Omental fat pad (tissue), 4 donors: ENCODE measurements around the gene PGA5. TPM values are rescaled to one million over a fixed set of nuclear protein-coding genes. Genes with fewer than 3 reads are reported as not detected.
"Not testable (repeated sequence)": the region's sequence is repeated elsewhere in the genome, so short reads cannot be mapped to it uniquely, and the experiment has no call there.

Source experiments
- ATAC-seq: fragments of 150-250 bp; one replicate; pipeline ENCODE4 v1.9.1; 2016; ENCODE audit warnings: mild to moderate bottlenecking, moderate library complexity; ENCODE audit not compliant: low FRiP score
- DNase-seq: peaks from one replicate; pipeline ENCODE4 v3.0.0-alpha.2; 2019; ENCODE audit warnings: low spot score
- total RNA-seq, 4 donors: library from RNA; depleted of rRNA; stranded (reverse); fragments of >200 nt; gene quantifications; one replicate each; pipeline ENCODE4 v1.1.0, GENCODE V29; 2016
- TF ChIP-seq, protein P1 (sequence below), 3 donors: fragments of 450-650 bp; IDR thresholded peaks; one replicate each; pipeline ENCODE4 v1.5.1; 2016 to 2017; ENCODE audit warnings: antibody characterized with exemption in 3 of 3, mild to moderate bottlenecking in 3 of 3, moderate library complexity in 2 of 3

PGA5 gene
- total RNA-seq, 4 donors from 2014 or later, result 2.0 to 5.0 (median 4.3) TPM; not detected in 1

DNA sequence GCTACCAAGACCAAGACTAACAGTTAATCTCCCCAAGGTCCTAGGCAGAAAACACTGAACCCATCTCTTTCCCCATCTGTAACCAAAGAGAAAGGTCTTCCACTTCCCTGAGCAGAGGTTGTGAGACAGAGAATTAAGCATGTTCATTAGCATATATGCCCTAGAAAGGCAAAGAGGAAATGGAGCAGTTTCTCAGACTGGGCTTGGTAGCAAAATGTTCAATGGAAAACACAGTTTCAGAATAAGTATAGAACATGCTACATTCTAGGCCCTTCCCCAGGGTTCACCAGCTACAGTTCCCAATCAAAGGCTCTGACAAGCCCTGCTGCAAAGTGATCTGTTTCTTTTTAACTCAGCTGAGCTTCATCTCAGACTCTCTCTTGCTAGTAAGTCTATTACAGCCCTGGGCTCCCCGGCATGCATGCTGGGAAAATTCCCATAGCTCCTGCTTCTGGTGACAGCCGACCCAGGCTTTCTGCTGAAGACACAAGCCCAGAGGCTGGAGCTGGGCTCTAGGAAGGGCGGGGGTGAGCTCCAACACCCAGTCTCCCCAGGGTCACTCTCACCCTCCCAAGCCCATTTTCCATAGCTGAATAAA is 8.3 kb upstream of the PGA5 start:
- ATAC-seq, DNase-seq: not testable (repeated sequence)

DNA sequence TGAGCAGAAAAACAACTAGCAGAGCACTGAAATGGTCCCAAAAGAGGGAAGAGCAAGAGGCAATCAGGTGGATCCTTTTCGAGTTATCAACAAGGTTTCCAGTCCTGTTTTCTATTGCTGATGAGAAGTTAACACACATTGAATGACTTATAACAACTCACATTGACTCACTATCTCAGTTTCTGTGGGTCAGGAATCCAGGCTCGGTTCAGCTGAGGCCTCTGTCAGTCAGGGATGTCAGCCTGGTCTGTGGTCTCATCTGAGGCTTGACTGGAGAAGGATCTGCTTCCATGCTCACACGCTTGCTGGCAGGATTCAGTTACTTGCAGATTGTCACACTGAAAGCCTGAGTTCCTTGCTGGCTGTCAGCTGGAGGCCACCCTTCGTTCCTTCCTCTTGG is 3.8 kb upstream of the PGA5 start:
- not testable (repeated sequence) for ATAC-seq, DNase-seq

DNA sequence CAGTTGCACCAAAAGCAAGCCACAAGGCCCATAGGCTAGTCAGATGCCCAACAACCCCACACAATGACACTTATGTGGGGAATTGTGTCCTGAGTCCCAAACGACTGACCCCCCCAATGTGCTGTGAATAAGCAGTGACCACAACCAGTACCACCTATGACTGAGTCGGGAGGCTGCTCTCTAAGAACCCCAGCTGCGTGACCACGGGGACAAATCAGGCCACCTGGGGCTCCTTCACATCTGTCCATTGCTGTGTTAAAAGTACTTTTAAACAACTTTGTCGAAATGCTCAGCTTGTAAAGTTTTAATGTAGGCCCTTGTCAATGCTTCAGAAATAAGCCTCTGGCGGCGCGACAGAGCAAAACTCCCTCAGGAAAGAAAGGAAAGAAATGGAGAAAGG is 687 bp upstream of the PGA5 start:
- not testable (repeated sequence) for DNase-seq, ATAC-seq

DNA sequence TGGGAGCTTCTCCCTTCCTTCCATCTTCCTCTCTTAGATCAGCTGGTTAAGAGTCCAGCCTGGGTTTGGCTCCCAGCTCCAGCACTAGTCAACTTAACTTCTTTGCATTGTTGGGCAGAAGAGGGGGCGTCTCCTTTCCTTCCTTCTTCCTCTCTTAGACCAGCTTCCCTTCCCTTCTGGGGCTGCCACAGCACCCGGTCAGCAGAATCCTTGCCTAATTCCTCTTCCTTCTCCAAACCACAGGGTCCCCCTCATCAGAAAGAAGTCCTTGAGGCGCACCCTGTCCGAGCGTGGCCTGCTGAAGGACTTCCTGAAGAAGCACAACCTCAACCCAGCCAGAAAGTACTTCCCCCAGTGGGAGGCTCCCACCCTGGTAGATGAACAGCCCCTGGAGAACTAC is 551 bp downstream of the PGA5 start:
- not testable (repeated sequence) for DNase-seq, ATAC-seq

DNA sequence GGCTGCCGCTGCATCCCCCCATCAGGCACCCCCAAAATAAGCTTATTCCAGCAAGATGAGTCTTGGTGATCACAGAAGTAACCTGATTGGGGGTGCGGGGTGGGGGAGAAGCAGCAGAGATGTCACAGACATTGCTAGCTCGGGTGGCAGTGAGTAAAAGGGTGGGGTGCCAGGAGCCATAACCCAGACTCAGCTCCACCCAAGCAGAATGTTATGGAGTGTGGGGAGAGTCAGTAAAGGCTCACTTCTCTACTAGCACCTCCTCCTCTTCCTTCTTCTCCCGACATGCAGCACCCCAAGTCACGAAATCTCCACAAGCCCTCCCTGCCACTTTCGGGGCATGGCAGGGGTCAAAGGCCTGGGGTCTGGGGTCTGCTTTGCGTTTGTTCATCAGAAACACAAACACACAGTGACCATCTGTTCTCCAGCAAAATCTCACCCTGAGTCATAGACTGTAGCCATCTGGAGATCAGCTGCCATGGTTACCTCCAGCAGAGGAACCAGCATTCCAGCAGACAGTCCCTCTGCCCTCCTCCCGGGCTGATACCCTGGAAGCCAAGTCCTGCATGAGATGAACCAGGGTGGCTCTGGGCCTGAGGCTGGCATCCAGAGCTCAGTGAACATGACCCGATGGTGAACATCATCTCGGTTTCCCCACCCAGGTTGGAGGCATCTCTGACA is 4.4 kb downstream of the PGA5 start:
- ATAC-seq, result peak; percentile 7
- not testable (repeated sequence) for DNase-seq

DNA sequence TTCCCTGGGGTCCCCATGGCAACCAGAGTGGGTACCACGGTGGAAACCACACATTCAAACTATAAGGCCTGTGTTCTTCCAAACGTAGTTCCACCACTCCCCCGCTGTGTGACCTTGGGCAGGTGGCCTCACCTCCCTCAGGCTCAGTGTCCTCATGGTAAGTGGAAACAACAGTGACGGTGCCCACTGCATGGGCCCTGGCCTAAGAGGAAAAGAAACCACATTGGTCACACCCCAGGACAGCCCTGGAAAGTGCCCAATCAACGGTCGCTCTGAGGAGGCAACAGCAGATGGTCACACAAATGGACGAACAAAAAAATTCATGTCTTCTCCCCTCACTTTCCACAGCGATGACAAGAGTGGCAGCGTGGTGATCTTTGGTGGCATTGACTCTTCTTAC is 7.1 kb downstream of the PGA5 start:
- DNase-seq, result not testable (repeated sequence)

DNA sequence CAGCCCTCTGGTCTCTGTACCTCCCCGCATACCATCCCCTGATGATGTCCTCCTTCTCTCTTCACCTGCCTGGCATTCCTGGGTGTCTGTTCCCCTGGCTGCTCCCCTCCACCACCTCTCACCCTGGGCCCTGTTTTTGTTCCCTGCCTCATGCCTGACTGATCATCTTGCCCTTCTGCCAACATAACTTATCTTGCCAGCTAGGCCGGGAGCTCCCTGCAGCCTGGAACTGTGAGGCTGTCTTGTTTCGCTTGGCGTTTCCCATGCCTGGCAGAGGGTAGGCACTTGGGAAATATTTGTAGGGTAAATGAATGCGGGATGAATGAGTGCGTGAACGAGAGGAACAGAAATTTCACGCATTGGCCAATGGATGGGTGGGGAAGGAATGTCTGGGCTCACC is 8.2 kb downstream of the PGA5 start:
- ATAC-seq, DNase-seq: not testable (repeated sequence)

More for the DNA sequence above, 7.1 kb downstream of the PGA5 start:
- not testable (repeated sequence) for ATAC-seq

DNA sequence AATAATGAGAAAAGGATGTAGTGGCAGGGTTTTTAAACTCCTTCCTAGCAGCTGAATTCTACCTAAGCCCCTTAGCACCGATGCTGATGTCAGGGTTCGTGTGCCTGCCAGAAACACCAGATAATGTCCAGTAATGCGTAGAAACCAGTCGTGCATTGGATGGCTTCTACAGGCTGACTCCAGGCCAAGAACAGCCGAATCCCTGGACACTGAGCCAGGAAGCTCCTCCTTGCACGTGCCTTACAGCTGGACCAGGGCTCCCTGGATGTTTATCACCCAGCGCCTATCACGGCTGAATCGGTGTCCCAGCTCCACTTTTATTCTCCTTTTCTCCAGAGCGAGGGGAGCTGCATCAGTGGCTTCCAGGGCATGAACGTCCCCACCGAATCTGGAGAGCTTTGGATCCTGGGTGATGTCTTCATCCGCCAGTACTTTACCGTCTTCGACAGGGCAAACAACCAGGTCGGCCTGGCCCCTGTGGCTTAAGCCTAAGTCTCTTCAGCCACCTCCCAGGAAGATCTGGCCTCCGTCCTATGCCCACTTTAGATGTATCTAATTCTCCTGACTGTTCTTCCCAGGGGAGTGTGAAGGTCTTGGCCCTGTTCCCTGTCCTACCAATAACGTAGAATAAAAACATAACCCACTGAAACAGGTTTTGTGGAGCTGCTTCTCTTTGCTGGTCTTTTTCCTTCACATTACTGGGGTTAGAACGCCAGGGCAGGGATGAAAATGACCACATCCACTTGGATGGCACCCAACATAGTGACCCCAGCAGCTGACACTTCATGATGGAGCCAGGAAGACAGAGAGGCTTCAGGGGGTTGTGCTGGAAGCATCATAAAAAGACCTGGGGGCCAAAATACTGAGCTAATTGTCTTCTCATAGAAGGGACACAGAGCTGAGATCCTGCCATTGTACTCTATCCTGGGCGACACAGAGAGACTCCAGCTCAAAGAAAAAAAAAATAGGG is 10.1 kb downstream of the PGA5 start:
- not testable (repeated sequence) for ATAC-seq, DNase-seq

DNA sequence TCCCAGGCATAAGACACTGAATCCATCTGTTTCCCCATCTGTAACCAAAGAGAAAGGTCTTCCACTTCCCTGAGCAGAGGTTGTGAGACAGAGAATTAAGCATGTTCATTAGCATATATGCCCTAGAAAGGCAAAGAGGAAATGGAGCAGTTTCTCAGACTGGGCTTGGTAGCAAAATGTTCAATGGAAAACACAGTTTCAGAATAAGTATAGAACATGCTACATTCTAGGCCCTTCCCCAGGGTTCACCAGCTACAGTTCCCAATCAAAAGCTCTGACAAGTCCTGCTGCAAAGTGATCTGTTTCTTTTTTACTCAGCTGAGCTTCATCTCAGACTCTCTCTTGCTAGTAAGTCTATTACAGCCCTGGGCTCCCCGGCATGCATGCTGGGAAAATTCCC is 11.4 kb downstream of the PGA5 start:
- not testable (repeated sequence) for ATAC-seq

DNA sequence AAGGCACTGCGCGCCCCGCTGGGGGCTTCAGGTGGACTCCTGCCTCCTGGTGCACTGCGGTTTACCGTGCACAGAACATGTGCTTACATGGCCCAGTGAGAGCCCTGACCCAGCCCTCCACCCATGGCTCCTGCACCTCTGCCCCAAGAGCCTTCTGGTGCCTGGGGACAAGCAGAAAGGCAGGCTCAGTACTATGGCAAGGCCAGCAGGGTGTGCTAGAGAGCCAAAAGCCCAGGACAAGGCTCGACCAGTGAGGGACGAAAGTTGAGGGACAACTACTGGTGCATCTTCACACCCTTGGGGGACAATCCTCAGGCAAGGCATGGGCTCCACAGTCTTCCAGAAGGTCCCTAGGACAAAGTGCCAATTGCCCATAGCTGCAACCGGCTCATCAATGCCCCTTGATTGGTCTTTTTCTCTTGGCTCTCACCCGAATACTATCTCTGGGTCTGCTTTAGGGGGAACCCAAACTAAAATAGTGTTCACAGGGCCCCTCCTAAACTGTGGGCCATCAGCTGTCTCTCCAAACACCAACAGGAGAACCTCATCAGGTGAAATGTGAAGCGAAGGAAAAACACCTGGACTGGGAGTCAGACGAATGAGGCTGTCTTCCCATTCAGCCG is 13.5 kb downstream of the PGA5 start:
- TF ChIP-seq, protein P1, sequence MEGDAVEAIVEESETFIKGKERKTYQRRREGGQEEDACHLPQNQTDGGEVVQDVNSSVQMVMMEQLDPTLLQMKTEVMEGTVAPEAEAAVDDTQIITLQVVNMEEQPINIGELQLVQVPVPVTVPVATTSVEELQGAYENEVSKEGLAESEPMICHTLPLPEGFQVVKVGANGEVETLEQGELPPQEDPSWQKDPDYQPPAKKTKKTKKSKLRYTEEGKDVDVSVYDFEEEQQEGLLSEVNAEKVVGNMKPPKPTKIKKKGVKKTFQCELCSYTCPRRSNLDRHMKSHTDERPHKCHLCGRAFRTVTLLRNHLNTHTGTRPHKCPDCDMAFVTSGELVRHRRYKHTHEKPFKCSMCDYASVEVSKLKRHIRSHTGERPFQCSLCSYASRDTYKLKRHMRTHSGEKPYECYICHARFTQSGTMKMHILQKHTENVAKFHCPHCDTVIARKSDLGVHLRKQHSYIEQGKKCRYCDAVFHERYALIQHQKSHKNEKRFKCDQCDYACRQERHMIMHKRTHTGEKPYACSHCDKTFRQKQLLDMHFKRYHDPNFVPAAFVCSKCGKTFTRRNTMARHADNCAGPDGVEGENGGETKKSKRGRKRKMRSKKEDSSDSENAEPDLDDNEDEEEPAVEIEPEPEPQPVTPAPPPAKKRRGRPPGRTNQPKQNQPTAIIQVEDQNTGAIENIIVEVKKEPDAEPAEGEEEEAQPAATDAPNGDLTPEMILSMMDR (IDR thresholded peaks at IDR 0.05), result peak in 1 of 3 donors; percentile 29
- ATAC-seq (peak; percentile 61), DNase-seq (no peak)

More for the DNA sequence above, 11.4 kb downstream of the PGA5 start:
- DNase-seq, result not testable (repeated sequence)

DNA sequence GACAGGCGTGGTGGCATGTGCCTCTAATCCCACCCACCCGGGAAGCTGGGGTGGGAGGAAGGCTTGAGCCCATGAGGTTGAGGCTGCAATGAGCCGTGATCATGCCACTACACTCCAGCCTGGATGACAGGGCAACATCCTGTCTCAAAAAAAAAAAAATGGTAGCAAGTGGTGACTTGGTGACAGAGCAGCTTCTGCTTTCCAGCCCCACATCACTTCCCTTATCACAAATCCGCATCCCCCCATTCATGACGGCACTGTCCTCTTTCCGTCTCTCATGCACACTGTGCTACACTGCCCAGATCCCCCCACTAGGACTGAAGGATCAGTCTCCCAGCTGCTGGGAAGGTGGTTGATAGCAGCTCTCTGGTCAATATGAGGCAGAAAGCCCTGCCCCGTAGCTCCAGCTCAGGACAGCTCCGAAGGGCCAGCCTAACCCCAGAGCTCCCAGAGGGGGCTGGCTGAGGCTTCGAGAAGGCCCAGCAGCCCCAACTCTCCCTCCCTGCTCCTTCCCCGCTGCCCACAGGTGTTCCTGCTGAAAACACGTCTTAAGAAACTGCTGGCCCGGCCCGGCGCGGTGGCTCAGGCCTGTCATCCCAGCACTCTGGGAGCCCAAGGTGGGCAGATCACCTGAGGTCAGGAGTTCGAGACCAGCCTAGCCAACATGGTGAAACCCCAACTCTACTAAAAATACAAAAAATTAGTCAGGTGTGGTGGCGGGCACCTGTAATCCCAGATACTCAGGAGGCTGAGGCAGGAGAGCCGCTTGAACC is 15.9 kb downstream of the PGA5 start:
- TF ChIP-seq, protein P1 (IDR thresholded peaks at IDR 0.05), result no peak
- no peak for DNase-seq
- ATAC-seq, result no peak
